22Rv1 (cell line): ENCODE results near the gene TMEM123.

ENCODE experiments used
- CTCF ChIP-seq: fragments of 450-650 bp; IDR thresholded peaks from 2 replicates; pipeline ENCODE4 v1.5.1; 2017; ENCODE audit warnings: mild to moderate bottlenecking
- ZFX ChIP-seq: fragments of 450-650 bp; IDR thresholded peaks from 2 replicates; pipeline ENCODE4 v1.6.1; 2017; ENCODE audit warnings: antibody characterized with exemption, borderline replicate concordance

- TF ChIP-seq CTCF, result no peak
- TF ChIP-seq ZFX, result no peak
Observed at GRCh38 chr11:102375720-102376399, 76.7 kb downstream of the TMEM123 start.
